ENCODE data around the gene LRCH1. TPM values are rescaled to one million over a fixed set of nuclear protein-coding genes. Genes with fewer than 3 reads are reported as not detected.

Gene LRCH1
- total RNA-seq, 1 donor from 2014 or later: 28.0 TPM

GRCh38 chr13:46615888-46616531 is 63.0 kb downstream of the LRCH1 start:
- peak; percentile 63 for DNase-seq

DNA sequence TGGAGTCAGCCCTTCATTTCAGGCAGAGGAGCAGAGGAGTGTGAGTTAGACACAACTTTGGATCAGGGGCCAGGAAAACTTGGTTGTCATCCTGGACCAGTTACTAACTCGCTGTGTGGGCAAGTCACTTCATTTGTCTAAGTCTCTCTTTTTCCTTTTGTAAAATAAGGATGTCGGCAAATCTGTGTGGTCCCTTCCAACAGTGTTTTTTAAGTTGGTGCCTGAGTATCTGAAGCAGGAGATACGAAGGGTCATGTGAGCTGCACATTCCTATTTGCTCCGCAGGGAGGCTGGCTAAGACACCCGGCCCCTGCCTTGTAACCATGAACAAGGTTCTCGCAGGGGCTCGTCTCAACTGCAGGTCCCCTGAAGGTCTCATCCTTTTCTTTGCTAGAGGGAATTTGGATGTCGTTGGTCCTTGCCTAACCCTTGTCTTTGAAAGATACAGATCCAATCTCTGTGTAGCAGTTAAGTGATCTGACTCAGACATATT is 64.3 kb downstream of the LRCH1 start:
- no peak for DNase-seq

GRCh38 chr13:46617885-46618284 is 64.9 kb downstream of the LRCH1 start:
- DNase-seq: no peak

DNA sequence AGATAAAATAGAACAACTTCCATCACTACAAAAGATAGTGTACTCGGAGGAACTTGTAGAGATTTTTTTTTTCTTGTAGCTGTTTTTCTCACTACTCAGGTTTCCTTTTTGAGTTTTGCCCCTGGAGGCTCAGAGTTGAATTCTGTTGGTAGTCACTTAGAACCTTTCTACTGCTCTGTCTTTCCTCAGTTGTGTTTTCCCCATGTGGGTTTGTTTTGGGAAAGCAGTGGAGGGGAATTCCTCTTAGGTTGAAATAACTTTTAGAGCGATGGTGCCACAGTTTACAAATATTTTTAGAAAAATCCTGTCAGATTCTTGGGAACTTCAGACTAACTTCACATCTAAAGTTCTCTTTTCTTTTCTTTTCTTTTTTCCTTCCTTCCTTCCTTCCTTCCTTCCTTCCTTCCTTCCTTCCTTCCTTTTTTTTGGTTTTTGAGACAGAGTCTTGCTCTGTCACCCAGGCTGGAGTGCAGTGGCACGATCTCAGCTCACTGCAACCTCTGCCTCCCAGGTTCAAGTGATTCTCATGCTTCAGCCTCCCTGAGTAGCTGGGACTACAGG is 65.8 kb downstream of the LRCH1 start:
- no peak for DNase-seq

DNA sequence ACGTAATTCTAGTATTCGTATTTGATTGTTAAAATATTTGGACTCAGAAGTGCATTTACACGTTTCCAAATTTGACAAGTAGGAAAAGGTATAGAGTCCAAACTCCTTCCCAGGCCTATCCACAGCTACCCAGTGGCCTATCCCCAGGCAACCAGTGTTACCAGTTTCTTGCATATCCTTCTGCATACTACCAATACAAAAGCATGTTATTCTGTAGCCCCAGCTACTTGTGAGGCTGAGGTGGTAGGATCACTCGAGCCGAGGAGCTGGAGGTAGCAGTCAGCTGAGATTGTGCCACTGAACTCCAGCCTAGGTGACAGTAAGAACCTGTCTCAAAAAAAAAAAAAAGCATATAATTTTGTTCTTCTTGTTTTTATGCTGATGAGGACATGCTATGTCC is 67.1 kb downstream of the LRCH1 start:
- no peak for DNase-seq

GRCh38 chr13:46620471-46620870 is 67.5 kb downstream of the LRCH1 start:
- DNase-seq: no peak

- no peak for DNase-seq
Observed at GRCh38 chr13:46621133-46621532, 68.2 kb downstream of the LRCH1 start.

- DNase-seq: no peak
Observed at GRCh38 chr13:46621792-46622629, 69.0 kb downstream of the LRCH1 start.

DNA sequence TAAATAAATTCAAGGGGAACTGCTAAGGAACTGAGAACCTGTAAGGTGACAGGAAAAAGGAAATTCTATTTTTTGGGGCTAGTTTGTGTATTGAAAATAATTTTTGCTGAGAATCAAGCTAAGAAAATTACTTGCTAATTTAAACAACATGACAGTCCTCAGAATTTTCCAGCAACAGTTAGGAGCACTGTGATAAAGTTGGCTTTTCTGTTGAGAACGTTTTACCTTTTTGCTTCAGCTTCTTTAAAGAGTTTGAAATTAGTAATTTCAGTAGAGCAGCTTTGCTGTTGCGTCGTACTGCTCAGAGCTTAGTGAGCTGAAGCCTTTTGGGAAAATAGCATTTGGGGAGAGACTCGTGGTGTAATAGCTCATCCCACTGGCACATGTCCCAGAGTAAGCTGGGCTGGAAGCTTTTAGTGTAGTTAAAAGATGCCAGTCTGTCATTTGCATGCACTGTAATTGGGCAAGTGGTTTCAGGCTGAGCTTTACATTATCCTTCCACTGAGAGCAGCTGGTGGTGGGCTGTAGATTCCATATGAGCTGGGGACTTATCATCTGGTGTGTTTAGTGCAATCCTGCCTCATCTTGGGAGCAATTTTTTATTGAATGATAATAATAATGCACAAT is 69.8 kb downstream of the LRCH1 start:
- DNase-seq: peak; percentile 93

DNA sequence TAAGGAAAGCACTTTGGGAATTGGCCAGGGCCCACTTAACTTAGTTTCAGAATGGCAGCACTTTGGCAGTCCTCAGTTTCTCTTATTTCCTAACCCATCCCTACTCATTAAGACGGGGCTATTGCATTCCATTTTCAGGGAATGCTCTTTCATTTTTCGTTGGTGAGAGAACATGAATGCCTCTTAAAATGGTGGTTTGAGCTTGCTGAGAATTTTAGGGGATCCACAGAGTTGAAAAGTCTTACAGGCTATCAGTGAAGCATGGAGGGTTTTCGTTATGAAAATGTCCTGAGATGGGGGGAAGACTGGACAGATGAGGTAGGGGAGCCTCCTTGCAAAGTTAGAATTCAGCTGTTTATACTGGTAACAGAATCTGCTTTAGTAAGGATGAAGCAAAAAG is 71.4 kb downstream of the LRCH1 start:
- no peak for DNase-seq

DNA sequence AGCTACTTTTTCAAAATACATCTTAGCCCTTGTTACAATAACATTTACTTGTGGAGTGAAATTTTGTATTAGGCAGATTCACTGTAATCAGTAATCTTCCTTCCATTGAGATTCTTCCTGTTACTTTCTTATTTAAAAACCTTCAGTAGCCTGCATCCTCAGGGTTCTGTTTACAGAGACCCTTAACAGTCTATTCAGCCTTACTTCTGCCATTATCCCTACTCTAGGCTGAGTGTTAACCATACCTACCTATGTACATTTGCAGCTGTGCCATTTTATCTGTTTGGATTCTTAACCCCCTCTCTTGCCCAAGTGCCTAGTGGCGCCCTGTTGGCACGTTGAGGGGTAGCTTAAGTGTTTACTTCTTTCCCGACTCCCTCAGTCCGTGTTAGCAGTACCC is 71.9 kb downstream of the LRCH1 start:
- no peak for DNase-seq

DNA sequence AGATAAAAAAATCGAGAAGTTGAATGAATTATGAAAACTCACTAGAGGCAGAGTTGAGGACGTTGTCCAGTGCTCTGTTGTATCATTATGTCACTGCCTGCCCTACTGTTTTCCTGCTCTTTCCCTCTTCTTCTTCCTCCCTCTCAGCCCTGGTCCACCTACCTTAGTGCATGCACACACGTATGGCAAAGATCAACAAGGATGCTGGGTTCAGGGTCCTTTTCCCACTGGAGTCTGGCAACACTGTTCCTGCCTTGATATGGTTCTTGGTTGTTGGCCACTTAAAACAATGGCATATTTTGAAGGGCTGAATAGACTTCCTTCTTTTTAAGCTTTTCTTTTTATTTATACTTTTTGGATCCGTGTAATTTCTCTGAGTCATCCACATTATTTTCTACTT is 74.5 kb downstream of the LRCH1 start:
- no peak for DNase-seq

DNA sequence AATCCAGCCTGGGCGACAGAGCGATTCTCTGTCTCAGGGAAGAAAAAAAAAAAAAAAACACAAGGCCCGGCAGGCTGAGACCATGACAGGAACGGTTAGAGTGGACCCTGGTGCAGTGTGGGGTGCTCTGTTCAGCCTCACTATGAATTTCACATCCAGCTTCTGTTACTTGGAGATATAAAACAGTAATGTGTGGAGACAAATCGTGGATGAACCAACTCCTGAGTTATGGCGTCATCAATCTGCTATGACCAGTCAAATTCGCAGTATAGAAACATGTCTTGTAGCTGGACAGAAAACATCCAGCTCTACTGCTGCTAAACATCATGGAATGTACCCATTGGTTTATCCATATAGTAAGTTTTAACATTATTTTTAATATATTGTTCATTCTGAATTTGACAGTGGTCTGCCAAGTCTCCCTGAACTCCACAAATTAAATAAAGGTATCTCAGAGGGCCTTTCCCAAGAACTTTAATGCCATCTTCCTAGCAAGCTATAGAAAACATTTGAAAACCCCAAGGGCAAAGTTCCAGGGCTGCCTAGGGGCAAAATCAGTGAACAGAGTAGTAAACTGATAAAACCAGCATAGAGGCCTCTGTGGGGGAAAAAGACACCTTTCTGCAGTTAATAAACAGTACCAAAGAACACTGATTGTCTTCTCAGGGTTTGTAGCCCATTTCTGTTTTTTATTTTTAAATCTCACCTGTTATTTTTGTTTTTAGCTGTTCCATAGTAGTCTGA is 75.8 kb downstream of the LRCH1 start:
- DNase-seq: no peak

- DNase-seq: no peak
Observed at GRCh38 chr13:46629811-46630413, 76.9 kb downstream of the LRCH1 start.

DNA sequence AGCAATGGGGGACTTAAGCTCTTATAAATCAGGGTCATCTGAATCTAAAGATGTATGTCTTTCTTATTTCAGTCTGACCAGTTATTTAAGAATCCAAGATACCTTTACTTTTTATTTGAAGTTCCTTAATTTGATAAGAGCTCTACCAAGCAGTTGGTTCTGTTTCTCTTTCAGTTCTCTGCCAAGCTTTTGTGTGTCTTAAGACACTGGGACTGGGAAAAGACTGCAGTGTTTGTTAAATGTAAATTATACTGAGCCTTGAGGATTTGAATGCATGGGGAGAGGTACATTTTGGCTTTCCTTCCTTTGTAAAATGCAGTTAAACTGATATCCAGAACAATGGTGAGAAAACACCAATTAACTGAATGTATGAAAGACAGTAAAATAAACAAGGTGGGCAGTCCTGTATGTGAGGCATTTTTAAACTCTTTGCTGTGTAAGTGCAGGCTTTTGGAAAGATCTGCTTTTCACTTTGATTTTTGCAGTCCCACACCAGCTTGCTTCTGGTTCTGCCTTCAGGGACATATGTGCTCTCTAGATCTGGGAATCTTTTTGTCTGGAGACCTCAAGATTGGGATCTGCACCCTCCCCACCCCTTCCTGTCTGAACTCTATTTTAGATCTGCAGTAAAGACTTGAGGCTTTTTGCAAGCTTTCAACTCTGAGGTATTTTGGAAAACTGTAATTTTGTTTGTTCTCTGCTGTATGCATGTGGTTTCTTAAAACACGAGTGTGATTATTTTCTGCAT is 77.6 kb downstream of the LRCH1 start:
- no peak for DNase-seq

GRCh38 chr13:46631179-46631542 is 78.2 kb downstream of the LRCH1 start:
- no peak for DNase-seq

- no peak for DNase-seq
Observed at GRCh38 chr13:46632176-46632575, 79.2 kb downstream of the LRCH1 start.

DNA sequence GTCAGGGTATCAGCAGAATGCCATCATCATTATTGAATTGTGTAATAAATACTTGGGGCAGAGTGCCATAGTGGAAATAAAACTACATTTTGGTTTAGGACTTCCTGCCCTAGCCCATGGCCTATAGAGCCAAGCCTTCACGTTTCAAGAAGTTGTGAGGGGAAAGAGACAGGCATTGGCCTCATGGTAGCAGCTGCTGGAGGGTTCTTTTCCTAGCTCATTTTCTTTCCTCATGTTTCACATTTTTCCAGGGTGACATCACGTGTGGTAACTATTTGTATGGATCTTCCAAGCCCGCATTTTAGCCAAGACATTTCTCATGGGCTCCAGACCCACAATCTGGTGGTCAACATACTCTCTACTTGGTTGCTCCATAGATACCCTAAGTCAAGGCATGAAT is 80.4 kb downstream of the LRCH1 start:
- peak; percentile 84 for DNase-seq

- no peak for DNase-seq
Observed at GRCh38 chr13:46636451-46636850, 83.5 kb downstream of the LRCH1 start.

GRCh38 chr13:46637213-46637612 is 84.2 kb downstream of the LRCH1 start:
- DNase-seq: no peak

DNA sequence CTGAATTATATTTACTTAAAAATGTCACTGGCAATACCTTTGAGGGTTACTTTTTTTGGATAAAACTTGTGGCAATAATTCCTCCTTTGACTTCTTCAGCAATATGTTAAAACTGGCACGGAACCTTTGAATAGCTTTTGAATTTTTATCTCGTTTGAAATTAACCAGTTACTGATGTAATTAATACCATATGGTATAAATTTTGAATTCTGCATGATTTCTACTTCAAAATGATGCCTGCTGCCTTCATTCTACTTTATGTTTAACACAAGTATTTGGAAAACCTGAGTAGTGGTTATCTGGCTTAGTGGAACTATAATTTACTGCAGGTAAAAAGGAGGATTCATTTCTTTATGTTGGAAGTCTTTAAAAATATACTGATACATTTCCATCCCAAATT is 85.3 kb downstream of the LRCH1 start:
- DNase-seq: no peak

All from tongue (tissue), 2 donors.